Trophoblast cell (in vitro differentiated cells and primary cell): ENCODE results near the gene TM7SF2.
A peak's percentile ranks its signal among the peaks of the same experiment; 100 is the strongest.

Experiments used
- DNase-seq, 2 donors: peaks; one replicate each; pipeline ENCODE4 v3.0.0-alpha.2; 2016
- H2AFZ ChIP-seq: 2 replicates; pipeline ENCODE4 v1.6.1; 2013; ENCODE audit warnings: low read length, moderate library complexity, mild to moderate bottlenecking; ENCODE audit not compliant: insufficient read depth, poor library complexity
- H2AK5ac ChIP-seq: 2 replicates; pipeline ENCODE4 v1.6.1; 2013; ENCODE audit warnings: mild to moderate bottlenecking, low read length
- H2BK120ac ChIP-seq: 2 replicates; pipeline ENCODE4 v1.6.1; 2013; ENCODE audit warnings: low read length, mild to moderate bottlenecking, moderate library complexity; ENCODE audit not compliant: insufficient read depth, poor library complexity
- H2BK12ac ChIP-seq: 2 replicates; pipeline ENCODE4 v1.6.1; 2013; ENCODE audit warnings: mild to moderate bottlenecking, low read length, moderate library complexity
- H2BK5ac ChIP-seq: 2 replicates; pipeline ENCODE4 v1.6.1; 2013; ENCODE audit warnings: low read length, low read depth, moderate library complexity, mild to moderate bottlenecking; ENCODE audit not compliant: poor library complexity
- H3K14ac ChIP-seq: 2 replicates; pipeline ENCODE4 v1.6.1; 2013; ENCODE audit warnings: mild to moderate bottlenecking, low read length
- H3K18ac ChIP-seq: 2 replicates; pipeline ENCODE4 v1.6.1; 2013; ENCODE audit warnings: mild to moderate bottlenecking, low read length
- H3K23ac ChIP-seq: 2 replicates; pipeline ENCODE4 v1.6.1; 2013; ENCODE audit warnings: low read length
- H3K27ac ChIP-seq: 2 replicates; pipeline ENCODE4 v1.5.1; 2013; ENCODE audit warnings: low read depth, mild to moderate bottlenecking, inconsistent platforms, low read length, moderate library complexity
- H3K27me3 ChIP-seq: 2 replicates; pipeline ENCODE4 v1.6.1; 2013; ENCODE audit warnings: inconsistent platforms, mild to moderate bottlenecking, low read length, moderate library complexity; ENCODE audit not compliant: insufficient read depth
- H3K36me3 ChIP-seq, 2 experiments: 1 replicate in 1 of 2; 2 replicates in 1 of 2; pipeline ENCODE4 v1.6.1; 2013; ENCODE audit warnings: low read length in 2 of 2, mild to moderate bottlenecking in 2 of 2, moderate library complexity in 1 of 2; ENCODE audit not compliant: insufficient read depth in 2 of 2, control insufficient read depth in 1 of 2
- H3K4ac ChIP-seq: 2 replicates; pipeline ENCODE4 v1.6.1; 2013; ENCODE audit warnings: low read depth, mild to moderate bottlenecking, low read length, moderate library complexity
- H3K4me1 ChIP-seq, 2 experiments: 1 replicate in 1 of 2; 2 replicates in 1 of 2; pipeline ENCODE4 v1.6.1; 2013; ENCODE audit warnings: low read length in 2 of 2, mild to moderate bottlenecking in 2 of 2, moderate library complexity in 1 of 2; ENCODE audit not compliant: insufficient read depth in 2 of 2, control insufficient read depth in 1 of 2
- H3K4me2 ChIP-seq: 2 replicates; pipeline ENCODE4 v1.6.1; 2013; ENCODE audit warnings: inconsistent platforms, mild to moderate bottlenecking, low read length, moderate library complexity
- H3K4me3 ChIP-seq: 2 replicates; pipeline ENCODE4 v1.5.1; 2013; ENCODE audit warnings: mild to moderate bottlenecking, low read depth, low read length, inconsistent platforms
- H3K79me1 ChIP-seq: one replicate; pipeline ENCODE4 v1.6.1; 2013; ENCODE audit warnings: low read length
- H3K79me2 ChIP-seq: 2 replicates; pipeline ENCODE4 v1.6.1; 2013; ENCODE audit warnings: low read length, mild to moderate bottlenecking; ENCODE audit not compliant: control insufficient read depth, insufficient read depth, poor library complexity
- H3K9ac ChIP-seq: 2 replicates; pipeline ENCODE4 v1.6.1; 2013; ENCODE audit warnings: mild to moderate bottlenecking, low read length
- H3K9me3 ChIP-seq: 2 replicates; pipeline ENCODE4 v1.6.1; 2013; ENCODE audit warnings: low read depth, mild to moderate bottlenecking, control low read depth, inconsistent platforms, low read length; ENCODE audit not compliant: insufficient read depth
- H4K12ac ChIP-seq: 2 replicates; pipeline ENCODE4 v1.6.1; 2013; ENCODE audit warnings: low read depth, mild to moderate bottlenecking, low read length, moderate library complexity
- H4K8ac ChIP-seq: 2 replicates; pipeline ENCODE4 v1.6.1; 2013; ENCODE audit warnings: low read depth, mild to moderate bottlenecking, low read length, moderate library complexity
- H4K91ac ChIP-seq: one replicate; pipeline ENCODE4 v1.6.1; 2013; ENCODE audit warnings: low read depth, mild to moderate bottlenecking, low read length, moderate library complexity
- WGBS: extraction: QIAGEN DNeasy Blood & Tissue Kit; methylation state at CpG from one replicate; pipeline ENCODE4 v1.1.7; 2013; ENCODE audit warnings: missing lambda C conversion rate; ENCODE audit not compliant: insufficient read length, insufficient coverage; ENCODE audit errors: extremely low coverage; 5-methylcytosine and 5-hydroxymethylcytosine counted together

The TM7SF2 gene

DNA sequence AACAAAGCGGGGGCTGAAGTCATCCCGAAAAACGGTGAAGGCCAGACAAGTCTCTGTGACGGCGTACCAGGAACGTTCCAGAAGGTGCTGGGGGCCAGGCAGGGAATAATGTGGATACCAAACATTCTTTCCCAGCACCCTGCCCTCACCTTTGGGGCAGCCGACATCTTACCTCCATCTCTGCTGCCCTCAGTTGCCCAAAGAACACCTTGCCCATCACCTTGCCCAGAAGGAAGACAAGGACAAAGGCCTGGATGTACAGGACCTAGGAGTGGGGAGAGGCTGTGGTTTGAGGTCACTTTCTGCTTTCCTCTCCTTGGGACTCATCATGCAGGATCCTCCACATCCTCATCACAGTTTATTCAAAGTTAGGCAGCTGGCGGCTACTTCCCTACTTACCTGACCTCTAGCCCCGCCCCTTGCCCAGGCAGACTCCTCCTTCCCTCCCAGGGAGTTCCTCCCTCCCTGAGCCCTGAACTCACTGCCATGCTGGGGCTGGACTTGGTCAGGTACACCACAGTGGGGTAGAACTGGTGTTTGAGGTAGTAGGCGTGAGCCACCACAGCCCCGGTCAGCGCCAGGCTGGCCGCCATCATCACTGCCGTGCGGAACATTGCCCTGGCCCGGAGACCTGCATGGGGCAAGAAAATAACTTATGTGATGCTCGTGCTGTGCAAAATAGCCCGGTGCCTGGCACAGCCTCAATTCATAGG is 21.5 kb downstream of the TM7SF2 start:
- Histone ChIP-seq H3K23ac (no peak overlapping the region), H3K18ac (peak overlapping the region; percentile 8), H3K4ac (peak overlapping the region; percentile 37), H3K9ac (peak overlapping the region; percentile 39), H4K12ac (no peak overlapping the region), H2BK120ac (no peak overlapping the region), H3K27ac (no peak overlapping the region), H3K4me3 (no peak overlapping the region), H2AK5ac (no peak overlapping the region), H3K79me2 (peaks cover 9% of the 10 kb centered on the region), H2AFZ (no peak overlapping the region), H3K79me1 (peaks cover 11% of the 10 kb centered on the region), H4K8ac (no peak overlapping the region), H3K27me3 (no peaks in the 10 kb centered on the region), H3K9me3 (peaks cover 1% of the 10 kb centered on the region), H3K4me2 (peak overlapping the region; percentile 85), H3K36me3 (peaks cover 44 to 48% of the 10 kb centered on the region in 2 experiments), H3K4me1 (peaks cover 7 to 12% of the 10 kb centered on the region in 2 experiments), H3K14ac (no peak overlapping the region), H2BK5ac (no peak overlapping the region), H2BK12ac (no peak overlapping the region), H4K91ac (no peak overlapping the region)
- whole genome bisulfite sequencing: no CpG with 5 or more reads among the region's 18 CpGs
- peak; percentile 53 to 76 for DNase-seq

DNA sequence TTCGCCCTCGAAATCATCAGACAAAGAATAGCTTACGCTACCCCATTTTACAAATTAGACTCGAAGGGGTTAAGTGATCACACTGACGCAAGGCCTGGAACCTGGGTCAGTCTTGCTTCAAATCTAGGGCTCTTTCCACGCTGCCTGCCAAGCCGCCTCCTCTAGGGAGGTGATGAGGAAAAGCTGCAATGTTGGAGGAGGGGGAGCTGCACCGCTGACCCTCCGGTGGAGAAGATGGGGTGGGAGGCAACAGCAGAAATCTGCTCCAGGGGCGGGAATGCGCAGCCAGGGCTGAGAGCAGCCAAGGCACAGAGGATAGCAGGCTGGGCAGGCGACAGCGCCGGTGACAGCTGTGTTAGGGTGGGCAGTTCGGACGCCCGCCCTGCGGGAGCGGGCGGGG is 22.1 kb downstream of the TM7SF2 start:
- peak overlapping the region; percentile 55 for H3K18ac ChIP-seq
- no peak overlapping the region for H2BK120ac ChIP-seq
- H3K27ac ChIP-seq: peak overlapping the region; percentile 92
- peaks cover 7 to 12% of the 10 kb centered on the region in 2 experiments for H3K4me1 ChIP-seq
- H2AK5ac ChIP-seq: peak overlapping the region; percentile 76
- H3K4me3 ChIP-seq: peak overlapping the region; percentile 90
- peak overlapping the region; percentile 73 for H3K9ac ChIP-seq
- peaks cover 38 to 43% of the 10 kb centered on the region in 2 experiments for H3K36me3 ChIP-seq
- peak overlapping the region; percentile 88 for H4K8ac ChIP-seq
- no CpG with 5 or more reads among the region's 20 CpGs for WGBS
- H3K4me2 ChIP-seq: peak overlapping the region; percentile 85
- H3K79me2 ChIP-seq: peaks cover 9% of the 10 kb centered on the region
- H3K14ac ChIP-seq: peak overlapping the region; percentile 60
- H3K4ac ChIP-seq: peak overlapping the region; percentile 37
- peak overlapping the region; percentile 66 for H4K12ac ChIP-seq
- H3K27me3 ChIP-seq: no peaks in the 10 kb centered on the region
- H4K91ac ChIP-seq: peak overlapping the region; percentile 88
- H2BK5ac ChIP-seq: peak overlapping the region; percentile 89
- no peak overlapping the region for H2BK12ac ChIP-seq
- H3K9me3 ChIP-seq: peaks cover 1% of the 10 kb centered on the region
- DNase-seq: peak in 1 of 2 donors; percentile 20
- H3K79me1 ChIP-seq: peaks cover 11% of the 10 kb centered on the region
- H2AFZ ChIP-seq: no peak overlapping the region
- no peak overlapping the region for H3K23ac ChIP-seq

DNA sequence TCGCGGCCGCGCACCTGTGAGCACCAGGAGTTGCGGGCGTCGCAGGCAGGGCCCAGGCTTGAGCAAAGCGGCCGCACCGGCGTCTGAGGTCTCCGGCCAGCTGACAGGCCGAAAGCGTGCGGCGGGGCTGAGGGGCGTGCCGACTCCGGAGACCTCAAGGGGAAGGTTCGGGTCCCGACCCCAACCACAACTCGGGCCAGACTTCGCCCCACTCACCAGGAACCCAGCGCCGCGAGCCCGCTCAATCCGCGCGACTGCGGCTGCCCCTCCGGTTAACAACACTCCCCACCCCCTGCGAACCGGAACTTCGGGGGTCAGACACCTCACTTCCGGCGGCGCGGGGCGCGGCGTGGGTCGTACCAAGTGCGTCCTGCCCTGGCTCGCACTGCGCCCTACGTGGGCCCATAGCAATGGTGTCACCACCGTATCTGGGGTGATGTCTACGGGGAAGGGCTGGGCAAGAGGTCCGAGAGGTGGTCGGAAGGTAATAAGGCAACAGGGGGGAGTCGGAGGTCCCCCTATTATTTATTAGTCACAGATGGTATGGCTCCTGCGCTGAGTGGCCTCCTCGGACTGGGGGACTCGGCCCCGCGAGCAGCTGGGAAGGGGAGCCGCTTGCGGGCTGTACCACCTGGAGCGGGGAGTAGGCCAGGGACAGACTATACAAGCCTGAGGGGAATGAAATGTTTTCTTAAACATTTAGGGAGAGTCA is 22.7 kb downstream of the TM7SF2 start, which contains the start of gene SYVN1:
Gene SYVN1 (minus strand): TSS at position 280 of the 712 bp plus-strand sequence. CDS start 918 bp downstream, outside the sequence.
- Histone ChIP-seq H3K27ac (peak within 1 kb of the TSS; percentile 92), H4K91ac (peak within 1 kb of the TSS; percentile 88), H3K9me3 (peaks cover 1% of the 10 kb centered on the region), H3K14ac (peak within 1 kb of the TSS; percentile 60), H3K79me1 (peaks cover 11% of the 10 kb centered on the region), H3K27me3 (no peaks in the 10 kb centered on the region), H4K12ac (peak within 1 kb of the TSS; percentile 66), H2BK5ac (peak within 1 kb of the TSS; percentile 89), H3K18ac (peak within 1 kb of the TSS; percentile 76), H2BK120ac (peak within 1 kb of the TSS; percentile 73), H3K79me2 (peaks cover 9% of the 10 kb centered on the region), H2AK5ac (peak within 1 kb of the TSS; percentile 76), H3K4me3 (peak within 1 kb of the TSS; percentile 90), H2AFZ (peak within 1 kb of the TSS; percentile 65), H3K4me1 (peaks cover 7 to 12% of the 10 kb centered on the region in 2 experiments), H3K9ac (peak within 1 kb of the TSS; percentile 97), H2BK12ac (peak within 1 kb of the TSS; percentile 16), H3K4ac (peak within 1 kb of the TSS; percentile 37), H4K8ac (peak within 1 kb of the TSS; percentile 88), H3K4me2 (peak within 1 kb of the TSS; percentile 85), H3K23ac (no peak within 1 kb of the TSS), H3K36me3 (peaks cover 34 to 37% of the 10 kb centered on the region in 2 experiments)
- no CpG with 5 or more reads among the region's 60 CpGs for whole genome bisulfite sequencing
- peak; percentile 87 to 89 for DNase-seq

GRCh38 chr11:65134952-65135632 is 23.4 kb downstream of the TM7SF2 start:
- Histone ChIP-seq H2BK5ac (no peak overlapping the region), H2AK5ac (no peak overlapping the region), H3K4me1 (peaks cover 7 to 12% of the 10 kb centered on the region in 2 experiments), H2BK12ac (no peak overlapping the region), H3K4me3 (peak overlapping the region; percentile 90), H3K4ac (no peak overlapping the region), H2BK120ac (no peak overlapping the region), H3K79me1 (peaks cover 11% of the 10 kb centered on the region), H3K14ac (peak overlapping the region; percentile 60), H3K4me2 (peak overlapping the region; percentile 85), H3K79me2 (peaks cover 9% of the 10 kb centered on the region), H4K91ac (peak overlapping the region; percentile 88), H3K27me3 (no peaks in the 10 kb centered on the region), H3K9me3 (peaks cover 1% of the 10 kb centered on the region), H3K18ac (no peak overlapping the region), H4K12ac (peak overlapping the region; percentile 66), H3K9ac (peak overlapping the region; percentile 97), H3K27ac (peak overlapping the region; percentile 92), H2AFZ (peak overlapping the region; percentile 13), H3K23ac (no peak overlapping the region), H4K8ac (peak overlapping the region; percentile 88), H3K36me3 (peaks cover 27 to 30% of the 10 kb centered on the region in 2 experiments)
- WGBS: no CpG with 5 or more reads among the region's 24 CpGs
- peak; percentile 95 for DNase-seq
